Keratinocyte (primary cell): ENCODE results near the gene ILKAP. TPM values are rescaled to one million over a fixed set of nuclear protein-coding genes. Genes with fewer than 3 reads are reported as not detected.

ENCODE experiments used
- DNase-seq: peaks from one replicate; pipeline ENCODE4 v3.0.0-alpha.2; 2011; ENCODE audit warnings: low read depth, missing footprints, low spot score
- FAIRE-seq: peaks from 2 replicates; lab custom pipeline; 2011; peaks lifted over from hg19 to GRCh38; lab: Jason Lieb, UNC
- H2AFZ ChIP-seq: 2 replicates; pipeline ENCODE4 v1.6.0; 2012; ENCODE audit warnings: low read length, control low read depth, inconsistent platforms; ENCODE audit not compliant: control insufficient read depth
- H3K27ac ChIP-seq: 2 replicates; pipeline ENCODE4 v1.5.1; 2011; ENCODE audit warnings: low read length; ENCODE audit not compliant: control insufficient read depth, insufficient read depth
- H3K27me3 ChIP-seq: 3 replicates; pipeline ENCODE4 v1.6.0; 2011; ENCODE audit warnings: low read length; ENCODE audit not compliant: control insufficient read depth, insufficient read depth; ENCODE audit errors: extremely low read depth
- H3K36me3 ChIP-seq, 2 experiments: 2 replicates in 1 of 2; 3 replicates in 1 of 2; pipeline ENCODE4 v1.5.1; 2011; ENCODE audit warnings: low read length in 2 of 2, mild to moderate bottlenecking in 1 of 2; ENCODE audit not compliant: control insufficient read depth in 2 of 2, insufficient read depth in 2 of 2; ENCODE audit errors: extremely low read depth in 1 of 2
- H3K4me1 ChIP-seq: 3 replicates; pipeline ENCODE4 v1.5.1; 2011; ENCODE audit warnings: low read length; ENCODE audit not compliant: control insufficient read depth, insufficient read depth; ENCODE audit errors: extremely low read depth
- H3K4me2 ChIP-seq: 3 replicates; pipeline ENCODE4 v1.6.0; 2011; ENCODE audit warnings: low read depth, low read length; ENCODE audit not compliant: control insufficient read depth, insufficient read depth; ENCODE audit errors: extremely low read depth
- H3K4me3 ChIP-seq, 3 experiments: fragments of 200-600 bp in 1 of 3; sonication (generic) in 1 of 3; 2 replicates in 2 of 3; 3 replicates in 1 of 3; pipeline ENCODE4 v1.5.1; 2011 to 2016; ENCODE audit warnings: low read length in 3 of 3, mild to moderate bottlenecking in 3 of 3, control low read depth in 2 of 3, inconsistent platforms in 1 of 3, low read depth in 1 of 3, mixed read lengths in 1 of 3, mixed run types in 1 of 3, moderate library complexity in 1 of 3; ENCODE audit not compliant: control insufficient read depth in 2 of 3, insufficient read depth in 2 of 3; ENCODE audit errors: extremely low read depth in 1 of 3
- H3K79me2 ChIP-seq: 2 replicates; pipeline ENCODE4 v1.6.0; 2012; ENCODE audit warnings: low read length; ENCODE audit not compliant: control insufficient read depth, insufficient read depth
- H3K9ac ChIP-seq: 3 replicates; pipeline ENCODE4 v1.6.0; 2011; ENCODE audit warnings: low read length; ENCODE audit not compliant: control insufficient read depth, insufficient read depth; ENCODE audit errors: extremely low read depth
- H3K9me1 ChIP-seq: 3 replicates; pipeline ENCODE4 v1.6.0; 2011; ENCODE audit warnings: low read length; ENCODE audit not compliant: control insufficient read depth, insufficient read depth; ENCODE audit errors: extremely low read depth
- H3K9me3 ChIP-seq: 2 replicates; pipeline ENCODE4 v1.5.1; 2012; ENCODE audit warnings: low read depth, low read length; ENCODE audit not compliant: control insufficient read depth
- H4K20me1 ChIP-seq: 3 replicates; pipeline ENCODE4 v1.6.0; 2011; ENCODE audit warnings: low read length; ENCODE audit not compliant: control insufficient read depth, insufficient read depth; ENCODE audit errors: extremely low read depth
- EZH2 ChIP-seq: IDR thresholded peaks from one replicate; pipeline ENCODE4 v1.6.1; 2012; ENCODE audit warnings: inconsistent platforms, mild to moderate bottlenecking, low read length, moderate library complexity
- dilution Hi-C: fragments of 300-500 bp; cut with MboI; formaldehyde crosslinking; loops from one replicate; pipeline ENCODE4 v1.7.0; 2020; ENCODE audit warnings: low sequenced_read_pairs; ENCODE audit not compliant: extremely low pct_ligation_motif_present
- polyA plus RNA-seq, 5 experiments: library from polyadenylated mRNA; depleted of rRNA in 3 of 5; stranded (reverse) in 3 of 5; stranded (forward) in 1 of 5; unstranded in 1 of 5; fragments of >200 nt; gene quantifications; 1 replicate in 1 of 5; 2 replicates in 3 of 5; 3 replicates in 1 of 5; pipeline versions ENCODE4 v1.2.1 to v1.2.3, GENCODE V29; 2011 to 2012; ENCODE audit warnings: missing spikeins in 2 of 5, low read depth in 1 of 5, low replicate concordance in 1 of 5
- TF ChIP-seq, protein P1 (sequence below), 3 experiments: IDR thresholded peaks in 1 of 3; conservative IDR thresholded peaks in 1 of 3; optimal IDR thresholded peaks in 1 of 3; 2 replicates in 2 of 3; 3 replicates in 1 of 3; pipeline versions ENCODE3 to v1.5.1; 2011; ENCODE audit warnings: low read length in 3 of 3, mild to moderate bottlenecking in 3 of 3, moderate library complexity in 2 of 3, control low read depth in 1 of 3, inconsistent platforms in 1 of 3; ENCODE audit not compliant: insufficient read depth in 2 of 3; ENCODE audit errors: extremely low read depth in 1 of 3

The ILKAP gene
- polyA plus RNA-seq, 1 donor (not counting 4 experiments of a cell fraction or from before 2014, with no cell fraction given): 39.1 TPM

DNA sequence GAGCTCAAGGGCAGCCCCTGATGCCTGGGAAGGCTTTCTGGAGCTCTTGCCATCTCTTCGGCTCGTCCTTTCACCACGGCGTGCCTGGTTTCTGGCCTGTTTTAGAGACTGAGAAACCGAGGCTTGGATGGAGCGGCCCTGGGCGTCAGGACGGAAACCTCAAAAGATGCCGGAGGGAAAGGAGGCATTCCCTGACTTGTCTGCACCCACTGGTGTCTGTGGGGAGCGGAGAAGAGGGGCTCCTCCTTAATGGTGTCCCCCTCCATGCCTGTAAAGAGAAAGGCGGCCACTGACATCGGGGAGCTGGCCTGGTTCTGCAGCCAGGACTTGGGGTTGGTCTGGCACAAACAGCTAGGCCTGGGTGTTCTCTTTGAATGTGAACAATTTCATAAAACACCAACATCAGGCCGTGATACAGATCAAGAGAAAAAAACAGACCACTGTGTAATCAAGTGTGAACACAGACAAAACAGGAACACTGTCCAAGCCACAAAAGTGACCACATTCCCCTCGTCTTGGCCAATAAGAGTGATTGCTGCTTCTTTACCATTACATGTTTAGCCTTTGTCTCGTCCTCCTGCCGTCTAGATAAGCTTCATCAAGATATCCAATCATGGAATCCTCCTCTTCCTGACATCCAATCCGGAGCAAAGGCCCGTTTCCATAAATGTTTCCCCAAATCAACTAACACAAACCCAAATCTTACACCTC lies 633 bp upstream of the ILKAP start:
- TF ChIP-seq, protein P1, sequence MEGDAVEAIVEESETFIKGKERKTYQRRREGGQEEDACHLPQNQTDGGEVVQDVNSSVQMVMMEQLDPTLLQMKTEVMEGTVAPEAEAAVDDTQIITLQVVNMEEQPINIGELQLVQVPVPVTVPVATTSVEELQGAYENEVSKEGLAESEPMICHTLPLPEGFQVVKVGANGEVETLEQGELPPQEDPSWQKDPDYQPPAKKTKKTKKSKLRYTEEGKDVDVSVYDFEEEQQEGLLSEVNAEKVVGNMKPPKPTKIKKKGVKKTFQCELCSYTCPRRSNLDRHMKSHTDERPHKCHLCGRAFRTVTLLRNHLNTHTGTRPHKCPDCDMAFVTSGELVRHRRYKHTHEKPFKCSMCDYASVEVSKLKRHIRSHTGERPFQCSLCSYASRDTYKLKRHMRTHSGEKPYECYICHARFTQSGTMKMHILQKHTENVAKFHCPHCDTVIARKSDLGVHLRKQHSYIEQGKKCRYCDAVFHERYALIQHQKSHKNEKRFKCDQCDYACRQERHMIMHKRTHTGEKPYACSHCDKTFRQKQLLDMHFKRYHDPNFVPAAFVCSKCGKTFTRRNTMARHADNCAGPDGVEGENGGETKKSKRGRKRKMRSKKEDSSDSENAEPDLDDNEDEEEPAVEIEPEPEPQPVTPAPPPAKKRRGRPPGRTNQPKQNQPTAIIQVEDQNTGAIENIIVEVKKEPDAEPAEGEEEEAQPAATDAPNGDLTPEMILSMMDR (optimal IDR thresholded peaks at IDR 0.05 in 1 of 3, IDR thresholded peaks at IDR 0.05 in 1 of 3, conservative IDR thresholded peaks at IDR 0.05 in 1 of 3; ENCODE audit: extremely low read depth in 1 of 3, insufficient read depth in 2 of 3, low read length in 3 of 3): no peak
- no peak for TF ChIP-seq EZH2
- Histone ChIP-seq H3K4me1 (peaks cover 13% of the 10 kb centered on the region), H2AFZ (peak overlapping the region; percentile 58), H3K9me1 (peaks cover 3% of the 10 kb centered on the region), H3K79me2 (peaks cover 43% of the 10 kb centered on the region), H3K36me3 (no peaks in the 10 kb centered on the region), H3K9ac (peak overlapping the region; percentile 73), H3K27ac (peak overlapping the region; percentile 49), H4K20me1 (peaks cover 14% of the 10 kb centered on the region), H3K4me3 (peak overlapping the region; percentile 16 to 58 (median 41)), H3K9me3 (no peaks in the 10 kb centered on the region), H3K4me2 (peak overlapping the region; percentile 77), H3K27me3 (peaks cover 5% of the 10 kb centered on the region)
- no peak for DNase-seq
- dilution Hi-C loops: no loop called here
- FAIRE-seq: no peak

DNA sequence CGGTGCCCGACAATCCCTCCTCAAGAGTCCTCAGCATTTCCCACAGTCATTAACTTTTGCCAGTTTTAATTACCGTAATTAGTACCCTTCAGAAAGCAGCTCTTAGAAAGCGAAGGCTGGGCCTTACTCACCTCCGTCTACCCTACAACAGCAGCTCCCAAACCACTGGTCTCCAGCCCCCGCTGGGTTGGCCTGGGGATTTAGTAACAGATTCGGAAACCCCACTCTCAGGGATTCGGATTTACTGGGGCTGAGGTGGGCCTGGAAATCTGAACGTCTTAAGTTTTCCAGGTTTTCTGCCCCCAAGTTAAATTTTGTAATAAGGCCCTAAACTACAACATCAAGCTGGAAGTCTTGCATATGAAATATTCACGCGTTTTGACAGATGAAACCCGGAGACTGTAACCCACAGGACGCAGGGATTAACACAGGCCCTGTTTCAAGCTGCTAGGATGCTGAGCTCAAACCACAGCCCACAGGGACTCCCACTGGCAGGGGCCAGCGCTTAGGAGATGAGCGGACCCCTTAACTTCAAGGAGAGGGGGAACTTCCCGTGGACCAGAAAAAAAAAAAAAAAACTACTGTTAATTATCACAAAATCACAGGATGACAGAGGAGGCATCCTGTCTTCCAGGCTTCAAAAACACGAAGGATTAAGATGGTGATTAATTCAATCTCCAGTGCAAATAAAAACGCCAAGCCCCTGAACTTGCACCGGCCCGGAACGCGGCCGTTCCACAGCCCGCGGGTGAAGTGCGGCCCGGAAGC lies 985 bp downstream of the ILKAP start:
- H4K20me1 ChIP-seq: peaks cover 23% of the 10 kb centered on the region
- no peak overlapping the region for H2AFZ ChIP-seq
- DNase-seq (no peak), FAIRE-seq (peak; percentile 41)
- H3K27ac ChIP-seq: peak overlapping the region; percentile 69
- peak overlapping the region; percentile 60 to 97 (median 92) for H3K4me3 ChIP-seq
- H3K4me1 ChIP-seq: peaks cover 15% of the 10 kb centered on the region
- H3K79me2 ChIP-seq: peaks cover 59% of the 10 kb centered on the region
- H3K9me1 ChIP-seq: peaks cover 3% of the 10 kb centered on the region
- H3K9ac ChIP-seq: peak overlapping the region; percentile 73
- TF ChIP-seq EZH2: no peak
- TF ChIP-seq, protein P1 (optimal IDR thresholded peaks at IDR 0.05 in 1 of 3, IDR thresholded peaks at IDR 0.05 in 1 of 3, conservative IDR thresholded peaks at IDR 0.05 in 1 of 3; ENCODE audit: extremely low read depth in 1 of 3, insufficient read depth in 2 of 3, low read length in 3 of 3): no peak
- no peaks in the 10 kb centered on the region for H3K36me3 ChIP-seq
- H3K27me3 ChIP-seq: peaks cover 3% of the 10 kb centered on the region
- dilution Hi-C loops: no loop called here
- H3K4me2 ChIP-seq: peak overlapping the region; percentile 92
- H3K9me3 ChIP-seq: no peaks in the 10 kb centered on the region
